GM21737 (cell line): Measurements from ENCODE around the gene STH.
"Not testable (repeated sequence)": the region's sequence is repeated elsewhere in the genome, so short reads cannot be mapped to it uniquely, and the experiment has no call there.

Source experiments
- ATAC-seq: cut with Tn5 transposase; IDR thresholded peaks from one replicate; pipeline ENCODE4 v1.9.1; 2021; ENCODE audit warnings: mild to moderate bottlenecking, moderate library complexity; ENCODE audit not compliant: unreplicated experiment

Gene STH

GRCh38 chr17:45998987-45999899, at the start of gene STH:
TSS of gene STH (plus strand) at chr17:45999250. CDS start at chr17:45999280, 30 bp downstream.
- no peak for ATAC-seq

- no peak for ATAC-seq
Observed at GRCh38 chr17:45949755-45950320, 49.2 kb upstream of the STH start.

GRCh38 chr17:45950888-45951287, 48.2 kb upstream of the STH start:
- ATAC-seq = no peak

- no peak for ATAC-seq
Observed at GRCh38 chr17:45951403-45951802, 47.6 kb upstream of the STH start.

GRCh38 chr17:45951941-45952340, 47.1 kb upstream of the STH start:
- ATAC-seq = no peak

GRCh38 chr17:45952814-45953320, 46.2 kb upstream of the STH start:
- no peak for ATAC-seq

- no peak for ATAC-seq
Observed at GRCh38 chr17:45953561-45953960, 45.5 kb upstream of the STH start.

GRCh38 chr17:45954914-45955313, 44.1 kb upstream of the STH start:
- no peak for ATAC-seq

- no peak for ATAC-seq
Observed at GRCh38 chr17:45955326-45955725, 43.7 kb upstream of the STH start.

GRCh38 chr17:45956090-45956489, 43.0 kb upstream of the STH start:
- no peak for ATAC-seq

- not testable (repeated sequence) for ATAC-seq
Observed at GRCh38 chr17:45956746-45957145, 42.3 kb upstream of the STH start.

- no peak for ATAC-seq
Observed at GRCh38 chr17:45958307-45958706, 40.7 kb upstream of the STH start.

GRCh38 chr17:45958994-45959665, 39.9 kb upstream of the STH start:
- ATAC-seq = no peak

GRCh38 chr17:45960311-45960710, 38.7 kb upstream of the STH start:
- ATAC-seq = no peak

- ATAC-seq = no peak
Observed at GRCh38 chr17:45961206-45961605, 37.8 kb upstream of the STH start.

- no peak for ATAC-seq
Observed at GRCh38 chr17:45962221-45962972, 36.7 kb upstream of the STH start.

GRCh38 chr17:45963283-45963682, 35.8 kb upstream of the STH start:
- no peak for ATAC-seq

- no peak for ATAC-seq
Observed at GRCh38 chr17:45963889-45964288, 35.2 kb upstream of the STH start.

- no peak for ATAC-seq
Observed at GRCh38 chr17:45964634-45965033, 34.4 kb upstream of the STH start.

- ATAC-seq = no peak
Observed at GRCh38 chr17:45965812-45966211, 33.2 kb upstream of the STH start.
